ENCODE results near the gene MAB21L4.
A peak's percentile ranks its signal among the peaks of the same experiment; 100 is the strongest.
"Not testable (repeated sequence)": the region's sequence is repeated elsewhere in the genome, so short reads cannot be mapped to it uniquely, and the experiment has no call there.

The MAB21L4 gene

DNA sequence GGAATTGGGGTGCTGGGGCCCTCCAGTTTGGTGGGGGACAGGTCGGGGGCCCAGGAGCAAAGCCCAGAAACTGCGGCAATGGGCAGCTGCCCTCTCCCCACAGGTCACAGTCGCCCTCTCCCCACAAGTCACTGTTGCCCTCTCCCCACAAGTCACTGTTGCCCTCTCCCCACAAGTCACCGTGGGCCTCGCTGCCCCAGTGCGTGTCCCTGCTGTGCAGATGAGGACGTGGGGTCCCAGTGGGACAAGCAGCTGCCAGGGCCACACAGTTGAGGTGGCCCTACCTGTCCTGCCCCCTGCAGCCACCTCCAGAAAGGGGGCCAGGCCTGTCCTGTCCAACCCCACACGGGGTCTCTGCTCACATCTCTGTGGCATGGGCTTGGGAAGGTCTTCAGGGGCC is 40.3 kb downstream of the MAB21L4 start:
- no peak for DNase-seq

GRCh38 chr2:240852671-240853314 is 43.2 kb downstream of the MAB21L4 start:
- no peak for DNase-seq

GRCh38 chr2:240851078-240851991 is 44.6 kb downstream of the MAB21L4 start:
- peak; percentile 84 for DNase-seq

DNA sequence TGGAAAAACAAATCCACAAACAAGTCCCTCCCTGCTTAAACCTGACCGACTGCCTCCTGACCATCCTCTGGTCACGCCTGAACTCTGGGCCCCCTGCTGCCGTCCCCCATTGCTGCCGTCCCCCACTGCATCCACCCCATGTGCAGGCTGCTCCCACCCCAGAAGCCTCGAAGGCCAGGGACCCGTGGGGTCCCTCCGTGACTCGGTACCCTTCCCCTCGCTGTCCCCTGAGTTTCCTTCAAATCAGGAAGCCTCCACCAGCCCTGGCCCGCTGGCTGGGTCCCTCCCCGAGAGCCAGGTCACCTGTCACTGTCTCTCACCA is 45.2 kb downstream of the MAB21L4 start:
- no peak for DNase-seq

GRCh38 chr2:240850026-240850425 is 45.9 kb downstream of the MAB21L4 start:
- no peak for DNase-seq

GRCh38 chr2:240848900-240849680 is 46.9 kb downstream of the MAB21L4 start:
- no peak for DNase-seq

DNA sequence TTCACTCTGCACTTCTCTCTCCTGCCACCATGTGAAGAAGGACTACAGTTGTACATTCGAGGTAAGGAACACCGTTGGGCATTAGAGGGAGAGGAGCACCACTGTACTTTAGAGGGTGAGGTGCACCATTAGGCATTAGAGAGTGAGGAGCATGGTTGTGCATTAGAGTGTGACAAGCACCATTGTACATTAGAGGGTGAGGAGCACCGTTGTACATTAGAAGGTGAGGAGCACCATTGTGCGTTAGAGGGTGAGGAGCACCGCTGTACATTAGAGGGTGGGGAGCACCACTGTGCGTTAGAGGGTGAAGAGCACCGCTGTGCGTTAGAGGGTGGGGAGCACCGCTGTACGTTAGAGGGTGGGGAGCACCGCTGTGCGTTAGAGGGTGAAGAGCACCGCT is 48.1 kb downstream of the MAB21L4 start:
- DNase-seq, result no peak

DNA sequence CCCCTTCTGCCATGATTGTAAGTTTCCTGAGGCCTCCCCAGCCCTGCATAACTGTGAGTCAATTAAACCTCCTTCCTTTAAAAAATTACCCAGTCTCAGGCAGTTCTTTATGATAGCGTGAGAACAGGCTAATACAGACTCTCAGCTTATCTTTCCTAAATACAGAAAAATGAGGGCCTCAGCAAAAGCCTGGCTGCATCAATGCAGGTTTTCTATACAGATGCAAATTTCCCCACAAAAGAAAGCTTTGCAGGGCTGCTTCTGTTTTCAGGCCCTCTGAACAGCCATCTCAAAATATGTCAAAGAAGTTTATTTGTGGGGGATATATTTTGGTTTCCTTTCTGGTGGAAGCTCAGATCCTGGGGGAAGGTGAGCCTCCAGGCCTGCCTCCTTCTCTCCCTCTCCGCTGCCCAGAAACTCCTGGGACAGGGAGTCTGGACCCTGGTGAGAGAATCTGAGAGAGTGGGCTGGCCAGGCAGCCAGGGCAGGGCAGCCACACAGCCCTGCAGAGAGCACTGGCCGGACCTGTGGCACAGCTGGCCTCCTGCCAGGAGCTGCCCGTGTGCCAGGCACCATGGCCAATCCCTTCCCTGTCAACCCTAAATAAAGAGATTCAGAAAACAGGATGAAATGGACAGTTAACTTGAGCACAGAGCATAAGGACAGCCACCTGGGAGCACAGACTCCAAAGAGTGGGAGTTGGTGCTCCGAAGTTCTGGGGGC is 48.9 kb downstream of the MAB21L4 start:
- no peak for DNase-seq

DNA sequence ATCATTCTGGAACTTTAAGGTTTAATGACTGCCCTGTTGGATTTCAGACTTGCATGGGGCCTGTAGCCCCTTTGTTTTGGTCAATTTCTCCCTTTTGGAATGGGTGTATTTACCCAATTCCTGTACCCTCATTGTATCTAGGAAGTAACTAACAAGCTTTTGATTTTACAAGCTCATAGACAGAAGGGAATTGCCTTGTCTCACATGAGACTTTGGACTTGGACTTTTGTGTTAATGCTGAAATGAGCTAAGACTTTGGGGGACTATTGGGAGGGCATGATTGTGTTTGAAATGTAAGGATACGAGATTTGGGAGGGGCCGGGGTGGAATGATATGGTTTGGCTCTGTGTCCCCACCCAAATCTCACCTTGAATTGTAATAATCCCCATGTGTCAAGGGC is 49.6 kb downstream of the MAB21L4 start:
- DNase-seq, result not testable (repeated sequence)

DNA sequence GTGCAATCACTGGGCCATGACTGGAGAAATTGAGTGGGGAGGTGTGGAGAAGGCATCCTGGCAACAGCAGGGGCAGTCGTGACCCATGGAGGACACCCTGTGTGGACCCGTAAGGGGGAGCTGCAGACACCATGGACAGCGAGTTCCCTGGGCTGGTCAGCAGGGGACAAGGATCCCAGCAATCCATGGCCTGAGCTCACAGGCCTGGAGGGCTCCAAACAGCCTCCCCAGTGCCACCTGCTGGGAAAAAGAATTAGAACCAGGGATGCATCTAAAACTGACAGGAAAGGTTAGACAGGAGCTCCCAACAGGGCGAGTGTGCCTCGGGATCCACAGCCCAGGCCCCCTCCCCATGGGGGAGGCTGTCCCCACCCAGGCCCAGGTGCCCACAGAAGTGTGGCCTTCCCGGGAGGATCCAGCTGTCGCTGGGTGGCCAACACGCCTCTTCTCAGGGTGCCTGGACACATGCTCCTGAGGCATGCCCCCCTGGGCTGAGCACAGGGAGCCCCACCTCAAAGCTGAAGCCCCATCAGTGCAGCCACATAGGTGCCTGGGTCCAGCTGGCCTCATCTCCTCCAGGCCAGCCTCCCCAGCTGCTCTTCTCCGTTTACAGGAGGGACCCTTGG is 55.4 kb downstream of the MAB21L4 start:
- DNase-seq, result peak; percentile 85

DNA sequence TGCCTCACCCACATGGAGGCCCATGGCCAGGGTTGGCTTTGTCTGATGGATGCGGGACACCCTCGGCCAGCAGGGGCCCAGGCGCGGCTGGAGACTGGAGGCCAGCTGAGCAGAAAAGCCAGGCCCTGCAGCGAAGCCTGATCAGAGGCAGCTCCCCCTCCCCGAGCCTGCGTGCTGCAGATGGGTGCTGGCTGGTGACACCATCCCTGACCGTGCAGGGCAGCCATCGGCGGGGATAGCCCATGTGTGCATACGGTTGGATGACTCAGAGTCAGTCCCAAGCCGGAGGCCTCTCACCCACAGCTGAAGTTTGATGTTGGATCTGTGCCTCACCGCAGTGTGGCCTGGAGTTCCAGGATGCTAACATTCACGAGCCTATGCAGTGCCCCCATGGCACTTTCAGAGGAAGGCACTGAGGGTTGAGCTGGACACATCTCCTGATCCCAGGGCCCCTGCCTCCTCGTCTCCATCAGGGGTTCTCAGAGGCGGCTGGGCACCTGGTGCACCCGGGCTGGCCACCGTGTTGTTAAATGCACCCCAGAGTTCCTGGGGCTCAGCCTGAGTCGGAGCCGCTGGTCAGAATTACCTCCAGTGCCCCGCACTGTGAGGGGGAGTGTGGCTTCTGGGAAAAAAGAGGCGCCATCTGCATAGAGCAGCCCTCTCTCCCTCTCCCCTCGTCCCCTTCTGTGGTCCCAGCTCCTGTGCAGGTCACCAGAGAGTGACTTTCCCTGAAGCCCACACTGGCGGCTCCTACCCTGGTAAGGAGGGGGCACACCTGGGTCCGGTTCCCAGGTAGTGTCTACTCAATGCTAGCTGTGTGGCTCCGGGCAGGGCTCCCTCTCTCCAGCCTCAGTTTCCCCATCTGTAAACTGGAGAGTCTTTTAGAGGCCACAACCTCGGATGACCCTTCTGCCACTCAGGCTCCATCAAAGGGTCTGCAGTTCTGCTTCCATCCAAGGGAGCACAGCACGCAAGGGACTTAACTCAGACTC is 56.5 kb downstream of the MAB21L4 start:
- no peak for DNase-seq

GRCh38 chr2:240837621-240838020 is 58.3 kb downstream of the MAB21L4 start:
- DNase-seq, result no peak

DNA sequence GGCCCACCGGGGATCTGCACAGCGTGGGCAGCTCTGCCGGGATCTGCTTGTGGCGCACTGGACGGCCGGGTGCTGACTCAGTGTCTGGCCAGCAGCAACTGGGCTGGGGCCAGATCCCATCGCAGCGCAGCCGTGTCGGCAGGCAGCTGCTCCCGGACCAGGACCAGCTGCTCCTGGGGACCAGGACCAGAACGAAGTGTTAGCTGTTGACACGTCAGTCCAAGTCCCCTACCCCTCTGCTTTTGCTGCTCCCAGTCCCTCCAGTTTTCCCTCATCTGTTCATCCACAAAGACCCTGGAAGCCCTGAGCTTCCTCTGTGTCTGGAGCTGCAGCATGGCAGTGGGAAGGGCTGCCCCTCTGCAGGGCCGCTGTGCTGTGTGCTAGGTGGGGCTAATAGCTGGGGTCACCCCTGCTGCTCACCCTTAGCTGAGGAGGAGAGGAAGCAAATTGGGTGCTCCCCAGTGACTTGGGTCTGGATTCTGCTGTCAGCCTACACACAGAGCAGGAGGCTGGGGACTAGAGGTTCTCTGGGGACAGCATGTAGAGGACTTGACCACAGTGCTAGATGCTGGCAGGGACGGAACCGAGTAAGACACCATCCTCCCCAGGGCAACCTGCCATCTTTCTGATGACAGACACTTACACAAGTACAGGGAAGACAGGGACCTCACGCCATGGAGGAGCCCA is 59.0 kb downstream of the MAB21L4 start:
- no peak for DNase-seq
